Transverse colon (tissue), 4 donors: Measurements from ENCODE around the gene CHRD. TPM values are rescaled to one million over a fixed set of nuclear protein-coding genes. Genes with fewer than 3 reads are reported as not detected.

Experiments used
- DNase-seq: peaks from one replicate; pipeline ENCODE4 v3.0.0-alpha.2; 2019
- H3K27ac ChIP-seq, 4 donors: fragments of 200-600 bp; sonication (generic); 2 replicates each; pipeline ENCODE4 v1.5.1; 2016 to 2018; ENCODE audit warnings: inconsistent platforms in 4 of 4
- H3K27me3 ChIP-seq: fragments of 200-600 bp; sonication (generic); 2 replicates; pipeline ENCODE4 v1.5.1; 2017; ENCODE audit warnings: inconsistent platforms
- H3K36me3 ChIP-seq, 4 donors: fragments of 200-600 bp; sonication (generic); 2 replicates each; pipeline ENCODE4 v1.5.1; 2017 to 2019; ENCODE audit warnings: inconsistent platforms in 4 of 4
- H3K4me1 ChIP-seq, 4 donors: fragments of 200-600 bp; sonication (generic); 2 replicates each; pipeline ENCODE4 v1.5.1; 2017 to 2020; ENCODE audit warnings: inconsistent platforms in 4 of 4
- H3K4me3 ChIP-seq, 4 donors: fragments of 200-600 bp; sonication (generic); 1 replicate in 1 of 4; 2 replicates in 3 of 4; pipeline versions ENCODE4 v1.5.1 to v1.6.1; 2017 to 2019; ENCODE audit warnings: inconsistent platforms in 4 of 4
- H3K9me3 ChIP-seq, 2 donors: fragments of 200-600 bp; sonication (generic); 2 replicates each; pipeline ENCODE4 v1.5.1; 2017 to 2019; ENCODE audit warnings: inconsistent platforms in 2 of 2
- EP300 ChIP-seq: sonication (generic); formaldehyde crosslinking; IDR thresholded peaks from one replicate; pipeline ENCODE4 v1.6.1; 2017; ENCODE audit warnings: antibody characterized with exemption, low read depth
- POLR2A ChIP-seq: fragments of 450-650 bp; IDR thresholded peaks from one replicate; pipeline ENCODE4 v1.6.1; 2016; ENCODE audit warnings: antibody characterized with exemption, mild to moderate bottlenecking, moderate library complexity
- POLR2AphosphoS5 ChIP-seq, 3 donors: sonication (generic); formaldehyde crosslinking; IDR thresholded peaks; one replicate each; pipeline ENCODE4 v1.6.1; 2016; ENCODE audit warnings: antibody characterized with exemption in 3 of 3
- WGBS, 2 donors: methylation state at CpG; one replicate each; pipeline ENCODE4 v1.1.5; 2018; ENCODE audit warnings: low coverage in 1 of 2; 5-methylcytosine and 5-hydroxymethylcytosine counted together
- in situ Hi-C, 4 donors: fragments of 200-750 bp; cut with MboI; loops; one replicate each; pipeline versions ENCODE4 v1.15.0 to v1.15.1; 2017; ENCODE audit warnings: low sequenced_read_pairs in 3 of 4, low pct_ligation_motif_present in 1 of 4, low pct_unique_long_range_greater_than_20kb in 1 of 4
- intact Hi-C: fragments of 100-400 bp; cut with DNase I; formaldehyde crosslinking; loops from one replicate; pipeline ENCODE4 v1.15.1; 2023; ENCODE audit warnings: low total_unique reads
- total RNA-seq, 4 donors: library from RNA; depleted of rRNA; stranded (reverse); fragments of >200 nt; gene quantifications; one replicate each; pipeline ENCODE4 v1.1.0, GENCODE V29; 2016
- TF ChIP-seq, protein P1 (sequence below), 5 experiments: fragments of 200-600 bp in 3 of 5; fragments of 450-650 bp in 2 of 5; sonication (generic) in 3 of 5; IDR thresholded peaks; 1 replicate in 2 of 5; 2 replicates in 3 of 5; pipeline ENCODE4 v1.5.1; 2016 to 2017; ENCODE audit warnings: antibody characterized with exemption in 5 of 5, inconsistent platforms in 3 of 5, mild to moderate bottlenecking in 2 of 5, moderate library complexity in 1 of 5

Gene CHRD
- total RNA-seq, 4 donors from 2014 or later: 1.9 to 7.0 (median 4.5) TPM

DNA sequence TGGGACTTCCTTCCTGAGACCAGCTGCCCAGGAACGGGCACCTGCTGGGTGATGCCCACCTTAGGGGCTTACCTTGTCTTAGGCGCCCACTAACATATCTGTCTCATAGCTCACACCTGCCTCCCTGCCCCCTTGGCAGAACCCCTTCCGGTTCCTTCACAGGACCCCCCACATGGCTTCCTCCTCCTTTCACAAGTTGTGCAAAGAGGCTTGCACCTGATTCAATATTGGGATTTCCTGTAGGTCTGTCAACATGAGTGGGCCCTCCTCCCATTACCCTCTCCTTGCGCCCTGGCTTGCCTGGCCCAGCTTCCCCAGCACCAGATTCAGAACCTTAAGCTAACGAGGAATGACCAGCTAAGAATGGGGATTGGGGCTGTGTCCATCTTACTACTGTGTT lies 2.5 kb upstream of the CHRD start:
- Histone ChIP-seq H3K4me3 (no peak overlapping the region), H3K36me3 (no peaks in the 10 kb centered on the region), H3K27ac (no peak overlapping the region), H3K9me3 (no peaks in the 10 kb centered on the region), H3K4me1 (peaks cover 12 to 32% (median 14%) of the 10 kb centered on the region in 4 donors), H3K27me3 (peaks cover 61% of the 10 kb centered on the region)
- DNase-seq: no peak
- in situ Hi-C loops (loop anchor here in 2 of 4 donors (10.0 to 25.0 kb wide), 2 partner anchors 157 to 410 kb away; no protein-coding TSS in a partner anchor), intact Hi-C loops (no loop called here)
- WGBS, 2 donors: 73% methylated on average over 5 of the region's 5 CpGs; no CpG with 5 or more reads in 1 of the 2 donors
- TF ChIP-seq EP300 (no peak), POLR2A (no peak), POLR2AphosphoS5 (IDR thresholded peaks at IDR 0.05) (no peak)
- TF ChIP-seq, protein P1, sequence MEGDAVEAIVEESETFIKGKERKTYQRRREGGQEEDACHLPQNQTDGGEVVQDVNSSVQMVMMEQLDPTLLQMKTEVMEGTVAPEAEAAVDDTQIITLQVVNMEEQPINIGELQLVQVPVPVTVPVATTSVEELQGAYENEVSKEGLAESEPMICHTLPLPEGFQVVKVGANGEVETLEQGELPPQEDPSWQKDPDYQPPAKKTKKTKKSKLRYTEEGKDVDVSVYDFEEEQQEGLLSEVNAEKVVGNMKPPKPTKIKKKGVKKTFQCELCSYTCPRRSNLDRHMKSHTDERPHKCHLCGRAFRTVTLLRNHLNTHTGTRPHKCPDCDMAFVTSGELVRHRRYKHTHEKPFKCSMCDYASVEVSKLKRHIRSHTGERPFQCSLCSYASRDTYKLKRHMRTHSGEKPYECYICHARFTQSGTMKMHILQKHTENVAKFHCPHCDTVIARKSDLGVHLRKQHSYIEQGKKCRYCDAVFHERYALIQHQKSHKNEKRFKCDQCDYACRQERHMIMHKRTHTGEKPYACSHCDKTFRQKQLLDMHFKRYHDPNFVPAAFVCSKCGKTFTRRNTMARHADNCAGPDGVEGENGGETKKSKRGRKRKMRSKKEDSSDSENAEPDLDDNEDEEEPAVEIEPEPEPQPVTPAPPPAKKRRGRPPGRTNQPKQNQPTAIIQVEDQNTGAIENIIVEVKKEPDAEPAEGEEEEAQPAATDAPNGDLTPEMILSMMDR (IDR thresholded peaks at IDR 0.05): no peak

- intact Hi-C loops (no loop called here), in situ Hi-C loops (loop anchor here in 2 of 4 donors (10.0 to 25.0 kb wide), 2 partner anchors 157 to 409 kb away; no protein-coding TSS in a partner anchor)
- H3K4me1 ChIP-seq: peaks cover 12 to 32% (median 14%) of the 10 kb centered on the region in 4 donors
- peak within 1 kb of the TSS; percentile 54 to 76 (median 63) for H3K27ac ChIP-seq
- H3K36me3 ChIP-seq: no peaks in the 10 kb centered on the region
- H3K27me3 ChIP-seq: peaks cover 63% of the 10 kb centered on the region
- H3K9me3 ChIP-seq: no peaks in the 10 kb centered on the region
- 60% methylated on average over 7 of the region's 7 CpGs; no CpG with 5 or more reads in 1 of the 2 donors for WGBS, 2 donors
- no peak for TF ChIP-seq POLR2AphosphoS5 (IDR thresholded peaks at IDR 0.05)
- TF ChIP-seq, protein P1 (IDR thresholded peaks at IDR 0.05): no peak
- TF ChIP-seq EP300: no peak
- TF ChIP-seq POLR2A: no peak
- H3K4me3 ChIP-seq: no peak within 1 kb of the TSS
- DNase-seq: no peak
These were observed 1.9 kb upstream of the CHRD start, which contains the start of gene THPO for GRCh38 chr3:184377882-184378445. Gene THPO (minus strand): TSS chr3:184378207. CDS start chr3:184376259, 1,948 bp downstream.

DNA sequence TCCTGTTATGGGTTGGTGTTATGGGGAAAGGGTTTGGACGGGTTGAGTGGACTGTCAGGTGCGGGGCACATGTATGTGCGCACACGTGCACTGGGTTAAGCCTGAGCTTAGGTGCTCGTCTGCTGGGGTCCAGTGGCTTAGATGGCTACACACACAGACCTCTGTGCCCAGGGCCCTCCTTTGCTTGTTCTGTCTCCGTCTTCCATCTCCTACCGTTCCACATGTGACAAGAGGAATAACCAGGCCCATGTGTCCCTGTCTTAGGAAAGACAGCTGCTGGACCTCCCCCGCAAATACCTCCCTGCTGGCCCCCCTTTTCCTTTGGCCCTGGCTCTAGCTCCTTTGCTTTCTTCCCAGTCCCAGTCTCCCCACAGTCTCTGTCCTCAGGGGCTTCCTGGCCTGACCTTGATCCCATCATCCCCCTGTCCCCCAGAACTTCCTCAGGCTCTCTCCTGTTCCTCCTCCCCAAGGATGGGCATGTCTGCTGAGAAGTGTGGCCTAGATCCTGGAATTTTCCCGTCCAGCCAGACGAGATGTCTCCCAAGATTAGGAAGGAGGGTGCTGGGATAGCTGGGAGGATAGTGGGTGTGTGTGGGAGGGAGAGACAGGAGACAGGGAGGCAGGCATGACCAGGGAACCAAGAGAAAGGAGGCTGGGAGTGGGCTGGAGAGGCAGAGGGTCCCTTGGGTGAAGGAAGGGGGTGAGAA lies 1.1 kb upstream of the CHRD start:
- Histone ChIP-seq H3K4me3 (no peak overlapping the region), H3K4me1 (peaks cover 12 to 29% (median 14%) of the 10 kb centered on the region in 4 donors), H3K27me3 (peaks cover 63% of the 10 kb centered on the region), H3K9me3 (no peaks in the 10 kb centered on the region), H3K36me3 (no peaks in the 10 kb centered on the region), H3K27ac (peak overlapping the region; percentile 54 to 76 (median 63))
- 74 to 100% methylated on average over 1 to 10 of the region's 10 CpGs for WGBS, 2 donors
- no peak for DNase-seq
- intact Hi-C loops: no loop called here
- no peak for TF ChIP-seq POLR2AphosphoS5 (IDR thresholded peaks at IDR 0.05)
- no peak for TF ChIP-seq POLR2A
- TF ChIP-seq, protein P1 (IDR thresholded peaks at IDR 0.05): no peak
- TF ChIP-seq EP300: no peak
- in situ Hi-C loops: loop anchor here in 2 of 4 donors (10.0 to 25.0 kb wide), 2 partner anchors 156 to 408 kb away; no protein-coding TSS in a partner anchor

- H3K36me3 ChIP-seq: no peaks in the 10 kb centered on the region
- peaks cover 63% of the 10 kb centered on the region for H3K27me3 ChIP-seq
- H3K9me3 ChIP-seq: no peaks in the 10 kb centered on the region
- H3K4me1 ChIP-seq: peaks cover 12 to 29% (median 14%) of the 10 kb centered on the region in 4 donors
- WGBS, 2 donors: 1% methylated on average over 22 of the region's 62 CpGs; no CpG with 5 or more reads in 1 of the 2 donors
- in situ Hi-C loops (loop anchor here in 1 of 4 donors (25.0 kb wide), 1 partner anchor 407 kb away; no protein-coding TSS in a partner anchor), intact Hi-C loops (loop anchor here (10.0 kb wide), 1 partner anchor 395 kb away; no protein-coding TSS in a partner anchor)
- TF ChIP-seq POLR2A: no peak
- TF ChIP-seq, protein P1 (IDR thresholded peaks at IDR 0.05): no peak
- TF ChIP-seq POLR2AphosphoS5 (IDR thresholded peaks at IDR 0.05): no peak
- TF ChIP-seq EP300: no peak
- H3K4me3 ChIP-seq: peak overlapping the region in 3 of 4 donors; percentile 42 to 45 (median 44)
- H3K27ac ChIP-seq: peak overlapping the region in 3 of 4 donors; percentile 36 to 63 (median 43)
- peak; percentile 65 for DNase-seq
These were observed 352 bp downstream of the CHRD start for GRCh38 chr3:184380185-184380626.
